ENCODE measurements around the gene NUAK1. TPM values are rescaled to one million over a fixed set of nuclear protein-coding genes. Genes with fewer than 3 reads are reported as not detected.

Gene NUAK1
- 2.1 TPM for total RNA-seq
- polyA plus RNA-seq, result 4.3 TPM
- long read RNA-seq, donor 1, result 0 reads
- long read RNA-seq, donor 2, result 0 reads
- long read RNA-seq, donor 3, result 0 reads
- long read RNA-seq, donor 4, result 0 reads
- long read RNA-seq, donor 5, full-length matches to known transcripts, result 2 of 2 reads
- long read RNA-seq, donor 5, partial matches to known transcripts, result 0 of 2 reads
- long read RNA-seq, donor 5, other reads (novel, unspliced or antisense), result 0 of 2 reads
- long read RNA-seq, donor 6, full-length matches to known transcripts, result 1 of 1 reads
- long read RNA-seq, donor 6, partial matches to known transcripts, result 0 of 1 reads
- long read RNA-seq, donor 6, other reads (novel, unspliced or antisense), result 0 of 1 reads
- long read RNA-seq, donor 7, result 0 reads
- long read RNA-seq, donor 8, result 0 reads
- long read RNA-seq, donor 9, result 0 reads
- long read RNA-seq, donor 10, result 0 reads

GRCh38 chr12:106138633-106139421, at the start of gene NUAK1:
Gene NUAK1, minus strand, starts transcription at chr12:106138954. Its CDS starts 301 bp downstream, at chr12:106138653.
- Histone ChIP-seq H3K27me3 (ENCODE audit: control insufficient read depth in 2 of 2, insufficient read depth in 1 of 2, low read length in 1 of 2) (peaks cover 55 to 72% of the 10 kb centered on the region in 2 donors), H3K9me3 (ENCODE audit: control insufficient read depth in 2 of 2, insufficient read depth in 1 of 2, low read length in 1 of 2) (peaks cover 0 to 1% of the 10 kb centered on the region in 2 donors), H3K36me3 (ENCODE audit: control insufficient read depth in 2 of 2, insufficient read depth in 2 of 2, low read length in 1 of 2) (no peaks in the 10 kb centered on the region), H3K4me1 (ENCODE audit: control insufficient read depth in 2 of 2, insufficient read depth in 2 of 2, low read length in 2 of 2) (peaks cover 0 to 7% of the 10 kb centered on the region in 2 donors), H3K27ac (ENCODE audit: low read depth in 1 of 2, low read length in 1 of 2) (peak within 1 kb of the TSS; percentile 60 to 84), H3K4me3 (ENCODE audit: low read length in 2 of 2) (peak within 1 kb of the TSS; percentile 40 to 52)
- DNase-seq (ENCODE audit: low read depth in 6 of 9, low spot score in 9 of 9), result peak in 3 of 9 donors; percentile 12 to 38 (median 18)
- WGBS, result 1% methylated on average over 106 of the region's 106 CpGs

- Histone ChIP-seq H3K36me3 (ENCODE audit: control insufficient read depth in 2 of 2, insufficient read depth in 2 of 2, low read length in 1 of 2) (no peaks in the 10 kb centered on the region), H3K4me1 (ENCODE audit: control insufficient read depth in 2 of 2, insufficient read depth in 2 of 2, low read length in 2 of 2) (no peaks in the 10 kb centered on the region), H3K27ac (ENCODE audit: low read depth in 1 of 2, low read length in 1 of 2) (no peak overlapping the region), H3K4me3 (ENCODE audit: low read length in 2 of 2) (no peak overlapping the region), H3K27me3 (ENCODE audit: control insufficient read depth in 2 of 2, insufficient read depth in 1 of 2, low read length in 1 of 2) (peaks cover 0 to 2% of the 10 kb centered on the region in 2 donors), H3K9me3 (ENCODE audit: control insufficient read depth in 2 of 2, insufficient read depth in 1 of 2, low read length in 1 of 2) (no peaks in the 10 kb centered on the region)
- DNase-seq (ENCODE audit: low read depth in 6 of 9, low spot score in 9 of 9), result no peak
- 64% methylated on average over 10 of the region's 10 CpGs for WGBS
Observed at GRCh38 chr12:106188256-106188655, 49.5 kb upstream of the NUAK1 start.

- 100% methylated on average over 1 of the region's 1 CpG for WGBS
- Histone ChIP-seq H3K4me1 (ENCODE audit: control insufficient read depth in 2 of 2, insufficient read depth in 2 of 2, low read length in 2 of 2) (no peaks in the 10 kb centered on the region), H3K4me3 (ENCODE audit: low read length in 2 of 2) (no peak overlapping the region), H3K9me3 (ENCODE audit: control insufficient read depth in 2 of 2, insufficient read depth in 1 of 2, low read length in 1 of 2) (no peaks in the 10 kb centered on the region), H3K27me3 (ENCODE audit: control insufficient read depth in 2 of 2, insufficient read depth in 1 of 2, low read length in 1 of 2) (peaks cover 0 to 2% of the 10 kb centered on the region in 2 donors), H3K36me3 (ENCODE audit: control insufficient read depth in 2 of 2, insufficient read depth in 2 of 2, low read length in 1 of 2) (no peaks in the 10 kb centered on the region), H3K27ac (ENCODE audit: low read depth in 1 of 2, low read length in 1 of 2) (no peak overlapping the region)
- DNase-seq (ENCODE audit: low read depth in 6 of 9, low spot score in 9 of 9), result no peak
Observed at GRCh38 chr12:106187842-106188241, 49.1 kb upstream of the NUAK1 start.

GRCh38 chr12:106187155-106187789, 48.5 kb upstream of the NUAK1 start:
- WGBS, result 47% methylated on average over 6 of the region's 6 CpGs

GRCh38 chr12:106183735-106184134, 45.0 kb upstream of the NUAK1 start:
- Histone ChIP-seq H3K36me3 (ENCODE audit: control insufficient read depth in 2 of 2, insufficient read depth in 2 of 2, low read length in 1 of 2) (no peaks in the 10 kb centered on the region), H3K4me1 (ENCODE audit: control insufficient read depth in 2 of 2, insufficient read depth in 2 of 2, low read length in 2 of 2) (no peaks in the 10 kb centered on the region), H3K27me3 (ENCODE audit: control insufficient read depth in 2 of 2, insufficient read depth in 1 of 2, low read length in 1 of 2) (peaks cover 0 to 2% of the 10 kb centered on the region in 2 donors), H3K4me3 (ENCODE audit: low read length in 2 of 2) (no peak overlapping the region), H3K9me3 (ENCODE audit: control insufficient read depth in 2 of 2, insufficient read depth in 1 of 2, low read length in 1 of 2) (no peaks in the 10 kb centered on the region), H3K27ac (ENCODE audit: low read depth in 1 of 2, low read length in 1 of 2) (no peak overlapping the region)
- DNase-seq (ENCODE audit: low read depth in 6 of 9, low spot score in 9 of 9), result no peak
- 90% methylated on average over 4 of the region's 4 CpGs for WGBS

More at GRCh38 chr12:106187155-106187789, 48.5 kb upstream of the NUAK1 start:
- Histone ChIP-seq H3K27me3 (ENCODE audit: control insufficient read depth in 2 of 2, insufficient read depth in 1 of 2, low read length in 1 of 2) (peaks cover 0 to 2% of the 10 kb centered on the region in 2 donors), H3K9me3 (ENCODE audit: control insufficient read depth in 2 of 2, insufficient read depth in 1 of 2, low read length in 1 of 2) (no peaks in the 10 kb centered on the region), H3K4me1 (ENCODE audit: control insufficient read depth in 2 of 2, insufficient read depth in 2 of 2, low read length in 2 of 2) (no peaks in the 10 kb centered on the region), H3K36me3 (ENCODE audit: control insufficient read depth in 2 of 2, insufficient read depth in 2 of 2, low read length in 1 of 2) (no peaks in the 10 kb centered on the region), H3K27ac (ENCODE audit: low read depth in 1 of 2, low read length in 1 of 2) (no peak overlapping the region), H3K4me3 (ENCODE audit: low read length in 2 of 2) (no peak overlapping the region)
- DNase-seq (ENCODE audit: low read depth in 6 of 9, low spot score in 9 of 9), result no peak

- Histone ChIP-seq H3K27me3 (ENCODE audit: control insufficient read depth in 2 of 2, insufficient read depth in 1 of 2, low read length in 1 of 2) (no peaks in the 10 kb centered on the region), H3K4me3 (ENCODE audit: low read length in 2 of 2) (no peak overlapping the region), H3K27ac (ENCODE audit: low read depth in 1 of 2, low read length in 1 of 2) (no peak overlapping the region), H3K36me3 (ENCODE audit: control insufficient read depth in 2 of 2, insufficient read depth in 2 of 2, low read length in 1 of 2) (no peaks in the 10 kb centered on the region), H3K9me3 (ENCODE audit: control insufficient read depth in 2 of 2, insufficient read depth in 1 of 2, low read length in 1 of 2) (no peaks in the 10 kb centered on the region), H3K4me1 (ENCODE audit: control insufficient read depth in 2 of 2, insufficient read depth in 2 of 2, low read length in 2 of 2) (no peaks in the 10 kb centered on the region)
- no peak for DNase-seq (ENCODE audit: low read depth in 6 of 9, low spot score in 9 of 9)
- WGBS, result 86% methylated on average over 6 of the region's 6 CpGs
Observed at GRCh38 chr12:106181401-106182114, 42.8 kb upstream of the NUAK1 start.

- DNase-seq (ENCODE audit: low read depth in 6 of 9, low spot score in 9 of 9), result no peak
- 90% methylated on average over 3 of the region's 3 CpGs for WGBS
Observed at GRCh38 chr12:106179086-106179485, 40.3 kb upstream of the NUAK1 start.

GRCh38 chr12:106178562-106178961, 39.8 kb upstream of the NUAK1 start:
- WGBS, result 94% methylated on average over 6 of the region's 6 CpGs

More at GRCh38 chr12:106179086-106179485, 40.3 kb upstream of the NUAK1 start:
- H3K36me3 ChIP-seq (ENCODE audit: control insufficient read depth in 2 of 2, insufficient read depth in 2 of 2, low read length in 1 of 2), result no peaks in the 10 kb centered on the region
- no peak overlapping the region for H3K27ac ChIP-seq (ENCODE audit: low read depth in 1 of 2, low read length in 1 of 2)
- no peak overlapping the region for H3K4me3 ChIP-seq (ENCODE audit: low read length in 2 of 2)
- no peaks in the 10 kb centered on the region for H3K9me3 ChIP-seq (ENCODE audit: control insufficient read depth in 2 of 2, insufficient read depth in 1 of 2, low read length in 1 of 2)
- no peaks in the 10 kb centered on the region for H3K27me3 ChIP-seq (ENCODE audit: control insufficient read depth in 2 of 2, insufficient read depth in 1 of 2, low read length in 1 of 2)
- H3K4me1 ChIP-seq (ENCODE audit: control insufficient read depth in 2 of 2, insufficient read depth in 2 of 2, low read length in 2 of 2), result no peaks in the 10 kb centered on the region

More at GRCh38 chr12:106178562-106178961, 39.8 kb upstream of the NUAK1 start:
- Histone ChIP-seq H3K4me1 (ENCODE audit: control insufficient read depth in 2 of 2, insufficient read depth in 2 of 2, low read length in 2 of 2) (no peaks in the 10 kb centered on the region), H3K36me3 (ENCODE audit: control insufficient read depth in 2 of 2, insufficient read depth in 2 of 2, low read length in 1 of 2) (no peaks in the 10 kb centered on the region), H3K27me3 (ENCODE audit: control insufficient read depth in 2 of 2, insufficient read depth in 1 of 2, low read length in 1 of 2) (no peaks in the 10 kb centered on the region), H3K27ac (ENCODE audit: low read depth in 1 of 2, low read length in 1 of 2) (no peak overlapping the region), H3K4me3 (ENCODE audit: low read length in 2 of 2) (no peak overlapping the region), H3K9me3 (ENCODE audit: control insufficient read depth in 2 of 2, insufficient read depth in 1 of 2, low read length in 1 of 2) (no peaks in the 10 kb centered on the region)
- DNase-seq (ENCODE audit: low read depth in 6 of 9, low spot score in 9 of 9), result no peak

All from thymus (tissue), 14 donors.